UCSD-AML1 (cell line): Measurements from ENCODE around the gene LRRC43.
A peak's percentile ranks its signal among the peaks of the same experiment; 100 is the strongest.
"Not testable (repeated sequence)": the region's sequence is repeated elsewhere in the genome, so short reads cannot be mapped to it uniquely, and the experiment has no call there.

Experiments used
- DNase-seq: peaks from one replicate; lab custom pipeline; 2025; ENCODE audit not compliant: unreplicated experiment; lab: John Stamatoyannopoulos, UW

Gene LRRC43

DNA sequence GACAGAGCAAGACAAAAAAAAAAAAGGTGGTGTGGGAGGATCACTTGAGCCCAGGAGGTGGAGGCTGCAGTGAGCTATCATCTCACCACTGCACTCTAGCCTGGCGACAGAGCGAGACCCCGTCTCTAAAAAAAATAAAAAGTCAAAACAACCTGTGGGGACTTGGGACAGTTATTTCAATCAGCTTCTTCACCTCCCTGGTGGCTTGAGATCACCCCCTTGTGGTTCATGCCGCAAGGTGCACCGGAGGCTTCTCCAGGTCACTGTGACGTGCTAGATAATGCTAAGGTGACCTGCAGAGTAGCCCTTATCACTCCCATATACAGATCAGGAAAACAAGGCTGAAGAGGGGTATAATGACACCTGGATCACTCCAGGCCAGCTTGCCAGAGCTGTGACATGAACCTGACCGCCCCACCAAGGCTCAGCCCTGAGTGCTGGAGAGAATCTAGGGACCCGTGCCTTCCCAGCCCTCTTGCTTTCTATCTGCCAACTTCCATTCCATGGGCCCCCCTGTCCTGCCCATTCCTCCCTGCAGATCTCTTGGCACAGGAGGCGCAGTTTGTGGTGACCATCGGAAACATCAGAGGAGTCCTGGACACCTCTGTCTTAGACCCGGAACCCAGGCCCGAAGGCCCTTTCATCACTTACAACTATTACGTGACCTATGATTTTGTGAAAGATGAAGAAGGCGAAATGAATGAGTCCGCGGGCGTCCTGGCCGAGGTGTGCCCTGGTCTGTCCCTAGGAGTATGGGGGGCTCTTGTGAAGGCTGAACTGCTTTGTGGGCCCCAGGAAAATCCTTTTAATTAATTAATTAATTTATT, 8.1 kb downstream of the LRRC43 start:
- DNase-seq: peak; percentile 59

DNA sequence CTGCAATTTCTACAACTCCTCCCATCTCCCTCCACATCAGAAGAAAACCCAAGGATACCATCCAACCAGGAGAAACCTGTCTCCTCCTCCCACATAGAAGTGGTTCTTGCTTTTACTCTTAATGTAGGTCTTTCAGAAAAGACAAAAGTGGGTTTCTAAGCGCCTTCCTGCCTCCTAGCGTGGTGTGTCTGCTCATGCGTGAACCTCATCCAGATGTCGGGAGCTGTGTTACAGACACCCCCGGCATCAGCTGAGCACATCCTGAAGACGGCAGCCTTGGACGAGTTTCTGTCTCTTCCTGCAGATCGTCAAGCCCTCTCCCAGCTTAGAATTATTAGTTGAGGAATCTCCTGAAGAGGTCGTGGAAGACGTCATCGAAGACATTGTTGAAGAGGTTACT, 9.5 kb downstream of the LRRC43 start:
- no peak for DNase-seq

DNA sequence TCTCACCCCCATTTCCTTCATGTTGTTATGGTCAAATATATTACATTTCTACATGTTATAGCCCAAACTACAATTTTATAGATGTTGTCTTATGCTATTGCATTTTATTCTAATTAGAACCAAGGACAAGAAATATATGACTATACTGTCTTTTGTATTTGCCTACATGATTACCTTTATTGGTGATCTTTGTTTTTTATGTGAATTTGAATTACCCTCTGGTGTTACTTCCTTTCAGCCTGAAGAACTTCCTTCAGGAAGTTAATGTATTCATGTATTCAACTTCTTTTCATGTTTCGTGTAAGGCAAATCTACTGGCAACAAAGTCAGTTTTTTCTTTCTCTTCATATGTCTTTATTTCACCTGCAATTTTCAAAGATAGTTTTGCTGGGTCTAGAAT, 11.9 kb downstream of the LRRC43 start:
- no peak for DNase-seq

DNA sequence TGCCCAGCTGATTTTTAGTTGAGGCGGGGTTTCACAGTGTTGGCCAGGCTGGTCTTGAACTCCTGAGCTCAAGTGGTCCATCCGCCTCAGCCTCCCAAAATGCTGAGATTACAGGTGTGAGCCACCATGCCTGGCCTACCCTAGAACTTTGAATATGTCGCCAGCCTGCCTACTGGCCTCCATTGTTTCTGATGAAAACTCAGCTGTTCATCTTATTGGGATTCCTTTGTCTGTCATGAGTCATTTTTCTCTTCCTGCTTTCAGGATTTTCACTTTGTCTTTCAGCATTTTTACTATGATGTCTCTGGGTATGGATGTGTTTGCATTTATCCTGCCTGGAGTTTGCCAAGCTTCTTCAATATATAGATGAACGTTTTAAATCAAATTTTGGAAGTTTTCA, 12.5 kb downstream of the LRRC43 start:
- no peak for DNase-seq

DNA sequence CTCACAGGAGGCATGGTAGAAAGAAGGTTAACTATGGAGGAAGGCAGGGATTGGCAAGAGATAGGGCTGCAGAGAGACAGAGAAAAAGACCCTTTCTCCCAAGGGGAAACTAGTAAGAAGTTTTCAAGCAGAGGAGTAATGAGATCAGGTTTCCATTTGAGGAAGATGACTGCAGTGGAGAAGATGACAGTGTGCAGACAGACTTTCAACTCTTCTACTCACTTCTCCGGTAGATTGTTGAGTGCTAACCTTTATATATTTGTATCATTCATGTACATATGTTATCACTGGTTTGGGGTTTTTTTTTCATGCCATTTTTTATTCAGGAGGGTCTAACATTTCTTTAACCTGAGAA, 14.7 kb downstream of the LRRC43 start:
- DNase-seq: no peak

DNA sequence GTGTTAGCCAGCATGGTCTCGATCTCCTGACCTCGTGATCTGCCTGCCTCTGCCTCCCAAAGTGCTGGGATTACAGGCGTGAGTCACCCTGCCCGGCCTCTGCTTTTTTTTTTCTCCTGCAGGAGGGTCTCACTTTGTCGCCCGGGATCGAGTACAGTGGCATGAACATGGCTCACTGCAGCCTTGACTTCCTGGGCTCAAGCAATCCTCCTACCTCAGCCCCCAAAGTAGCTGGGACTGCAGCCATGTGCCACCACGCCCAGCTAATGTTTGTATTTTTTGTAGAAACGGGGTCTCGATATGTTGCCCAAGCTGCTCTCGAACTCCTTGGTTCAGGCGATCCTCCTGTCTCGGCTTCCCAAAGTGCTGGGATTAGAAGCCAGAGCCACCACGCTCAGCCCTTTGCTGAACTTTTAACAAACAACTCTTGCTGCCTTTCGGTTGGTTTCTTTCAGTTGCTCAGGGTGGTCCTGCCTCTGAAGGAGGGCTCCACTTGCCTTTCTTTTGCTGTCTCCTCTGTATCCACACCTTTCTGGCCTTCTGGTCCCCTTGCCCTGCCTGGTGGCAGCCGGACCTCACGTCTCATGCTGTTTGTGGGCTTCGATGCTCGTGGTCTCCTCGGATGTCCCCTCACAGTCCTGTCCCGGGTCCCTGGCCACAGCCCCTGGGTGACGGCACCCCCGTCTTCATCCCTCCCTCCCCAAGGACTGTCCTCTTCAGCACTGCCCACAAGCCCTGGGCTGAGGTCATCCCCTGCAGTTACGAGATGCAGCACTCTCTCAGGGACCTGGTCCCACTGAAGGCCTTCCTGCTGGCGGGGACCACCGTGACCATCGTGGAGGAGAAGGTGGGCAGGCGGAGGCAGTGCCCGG, 16.8 kb downstream of the LRRC43 start:
- no peak for DNase-seq

DNA sequence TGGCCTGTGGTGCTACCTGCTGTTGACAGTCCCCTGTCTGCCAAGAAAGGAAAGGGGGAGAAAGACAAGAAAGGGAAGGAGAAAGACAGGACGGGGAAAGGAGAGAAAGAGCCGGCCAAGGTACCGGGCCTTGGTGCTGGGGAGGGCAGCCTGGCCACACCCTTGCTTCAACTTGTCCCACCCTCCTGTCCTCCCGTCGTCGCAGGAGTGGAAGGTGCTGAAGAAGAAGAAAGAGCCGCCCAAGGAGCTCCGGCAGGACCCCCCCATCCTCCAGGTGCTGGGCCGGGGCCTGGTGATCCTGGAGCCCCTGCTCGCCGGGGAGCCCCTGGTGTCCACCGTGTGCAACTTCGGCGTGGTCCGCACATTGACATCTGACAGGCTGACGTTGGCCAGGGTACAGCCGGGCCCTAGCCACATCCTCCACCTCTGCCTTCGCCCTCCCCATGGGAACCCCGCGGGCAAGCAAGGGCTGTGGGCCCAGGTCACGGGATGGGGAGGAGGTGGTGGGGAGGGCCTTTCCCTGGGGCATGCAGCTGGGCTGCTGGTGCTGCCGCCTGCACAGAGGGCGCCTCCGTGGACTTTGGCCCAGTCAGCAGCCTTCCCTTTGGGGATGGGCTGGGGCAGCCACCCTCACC, 17.7 kb downstream of the LRRC43 start:
- DNase-seq: no peak

DNA sequence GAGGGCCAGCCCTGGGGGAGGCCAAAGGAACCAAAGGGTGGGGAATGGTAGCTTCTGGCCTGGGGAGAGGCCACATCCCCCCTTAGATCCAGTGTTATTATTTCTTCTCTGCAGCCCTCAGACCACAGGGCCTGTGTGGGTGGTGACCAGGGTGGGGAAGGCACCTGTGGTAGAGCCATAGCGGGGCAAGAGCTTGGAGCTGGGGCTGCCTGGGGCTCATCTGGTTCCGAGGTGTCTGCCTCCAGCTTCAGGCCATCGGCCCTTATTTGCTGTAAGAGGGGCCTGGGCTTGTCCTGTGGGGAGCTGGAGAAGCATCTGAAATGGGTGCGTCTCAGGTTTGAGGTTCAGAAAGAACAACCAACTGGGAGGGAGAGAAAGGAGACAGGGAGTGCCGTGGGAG, 18.5 kb downstream of the LRRC43 start:
- no peak for DNase-seq

DNA sequence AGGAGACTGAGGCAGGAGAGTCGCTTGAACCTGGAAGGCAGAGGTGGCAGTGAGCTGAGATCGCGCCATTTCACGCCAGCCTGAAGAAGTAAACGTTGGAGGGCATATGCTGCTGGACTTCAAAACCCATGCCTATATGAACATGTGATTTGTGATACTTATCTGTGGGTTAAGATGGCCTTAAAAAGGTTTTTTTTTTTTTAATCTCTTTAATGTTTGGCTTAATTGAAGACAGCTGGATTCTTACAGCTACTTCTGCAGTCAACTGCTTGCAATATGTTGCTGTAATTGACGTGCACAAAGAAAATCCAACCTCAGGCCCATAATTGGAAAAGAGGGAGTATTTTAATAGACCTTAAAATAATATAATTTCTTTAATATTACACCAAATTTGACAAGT, 19.1 kb downstream of the LRRC43 start:
- DNase-seq: no peak

DNA sequence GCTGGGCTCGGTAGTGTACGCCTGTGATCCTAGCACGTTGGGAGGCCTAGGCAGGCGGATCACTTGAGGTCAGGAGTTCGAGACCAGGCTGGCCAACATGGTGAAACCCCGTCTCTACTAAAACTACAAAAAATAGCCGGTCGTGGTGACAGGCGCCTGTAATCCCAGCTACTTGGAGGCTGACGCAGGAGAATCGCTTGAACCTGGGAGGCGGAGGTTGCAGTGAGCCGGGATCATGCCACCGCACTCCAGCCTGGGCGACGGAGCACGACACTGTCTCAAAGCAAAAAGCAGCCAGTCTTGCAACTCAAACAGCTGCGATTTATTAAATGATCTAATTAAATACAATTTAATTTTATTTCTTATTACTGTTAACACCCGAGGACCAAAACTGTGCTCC, 19.9 kb downstream of the LRRC43 start:
- not testable (repeated sequence) for DNase-seq

DNA sequence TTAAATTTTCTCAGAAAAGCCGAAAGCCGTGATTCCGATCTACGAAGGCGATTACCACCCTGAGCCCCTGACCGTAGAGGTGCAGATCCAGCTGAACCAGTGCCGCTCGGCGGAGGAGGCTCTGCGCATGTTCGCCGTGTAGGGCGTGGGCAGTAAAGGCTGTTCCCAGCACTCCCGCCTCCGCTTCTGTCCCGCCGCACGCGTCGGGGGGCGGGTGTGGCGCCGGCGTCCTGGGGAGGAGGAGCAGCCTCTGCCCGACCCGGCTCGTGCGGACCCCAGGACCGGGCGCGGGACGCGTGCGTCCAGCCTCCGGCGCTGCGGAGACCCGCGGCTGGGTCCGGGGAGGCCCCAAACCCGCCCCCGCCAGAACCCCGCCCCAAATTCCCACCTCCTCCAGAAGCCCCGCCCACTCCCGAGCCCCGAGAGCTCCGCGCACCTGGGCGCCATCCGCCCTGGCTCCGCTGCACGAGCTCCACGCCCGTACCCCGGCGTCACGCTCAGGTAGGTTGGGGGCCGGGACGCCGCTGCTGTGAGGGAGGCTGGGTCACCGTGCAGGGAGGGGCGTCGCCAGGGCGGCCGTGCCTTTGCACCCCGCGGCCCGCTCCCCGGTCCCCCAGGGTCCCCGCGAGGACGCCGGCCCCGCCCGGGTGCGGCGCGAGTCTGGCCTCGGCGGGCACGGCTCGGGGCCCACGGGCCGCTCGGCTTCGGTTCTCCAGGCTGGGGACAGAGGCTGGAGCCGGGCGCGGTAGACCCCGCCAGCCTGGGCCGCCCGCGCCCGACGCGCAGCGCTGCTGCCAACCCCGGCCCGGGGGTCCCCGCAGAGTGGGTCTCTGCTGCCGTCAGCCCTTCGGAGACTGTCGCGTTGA, 20.6 kb downstream of the LRRC43 start, which contains the start of gene B3GNT4:
B3GNT4 (plus strand) TSS at position 409 of the 866 bp plus-strand sequence. CDS start 910 bp downstream, outside the sequence.
- no peak for DNase-seq

DNA sequence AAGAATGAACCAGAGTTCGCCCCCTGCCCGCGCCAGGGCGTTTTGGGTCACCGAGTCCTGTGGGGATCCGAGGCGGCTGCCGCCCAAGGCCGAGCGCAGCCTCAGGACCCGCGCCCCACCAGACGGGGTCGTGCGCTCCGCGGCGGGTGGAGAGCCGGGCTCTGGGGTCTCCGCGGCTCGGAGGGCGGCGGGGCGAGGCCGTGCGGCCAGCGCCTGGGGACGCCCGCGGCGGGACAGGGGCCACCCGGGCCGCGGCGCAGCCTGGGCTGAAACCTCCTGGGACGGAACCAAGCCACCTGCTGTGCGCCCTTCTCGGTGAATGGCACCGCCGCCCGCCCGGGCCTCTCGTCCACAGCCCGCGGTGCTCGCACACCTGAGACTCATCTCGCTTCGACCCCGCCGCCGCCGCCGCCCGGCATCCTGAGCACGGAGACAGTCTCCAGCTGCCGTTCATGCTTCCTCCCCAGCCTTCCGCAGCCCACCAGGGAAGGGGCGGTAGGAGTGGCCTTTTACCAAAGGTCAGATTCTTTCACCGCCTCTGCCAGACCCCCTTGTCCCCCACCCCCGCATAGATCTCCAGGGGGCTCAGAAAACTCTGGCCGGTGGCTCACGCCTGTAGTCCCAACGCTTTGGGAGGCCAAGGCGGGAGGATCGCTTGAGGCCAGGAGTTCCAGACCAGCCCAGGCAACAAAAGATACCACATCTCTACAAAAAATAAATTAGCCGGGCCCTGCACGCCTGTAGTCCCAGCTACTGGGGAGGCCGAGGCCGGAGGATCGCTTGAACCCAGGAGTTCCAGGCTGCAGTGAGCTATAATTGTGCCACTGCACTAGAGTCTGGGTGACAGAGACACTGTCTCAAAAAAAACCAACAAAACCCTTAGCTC, 21.5 kb downstream of the LRRC43 start:
- DNase-seq: no peak

DNA sequence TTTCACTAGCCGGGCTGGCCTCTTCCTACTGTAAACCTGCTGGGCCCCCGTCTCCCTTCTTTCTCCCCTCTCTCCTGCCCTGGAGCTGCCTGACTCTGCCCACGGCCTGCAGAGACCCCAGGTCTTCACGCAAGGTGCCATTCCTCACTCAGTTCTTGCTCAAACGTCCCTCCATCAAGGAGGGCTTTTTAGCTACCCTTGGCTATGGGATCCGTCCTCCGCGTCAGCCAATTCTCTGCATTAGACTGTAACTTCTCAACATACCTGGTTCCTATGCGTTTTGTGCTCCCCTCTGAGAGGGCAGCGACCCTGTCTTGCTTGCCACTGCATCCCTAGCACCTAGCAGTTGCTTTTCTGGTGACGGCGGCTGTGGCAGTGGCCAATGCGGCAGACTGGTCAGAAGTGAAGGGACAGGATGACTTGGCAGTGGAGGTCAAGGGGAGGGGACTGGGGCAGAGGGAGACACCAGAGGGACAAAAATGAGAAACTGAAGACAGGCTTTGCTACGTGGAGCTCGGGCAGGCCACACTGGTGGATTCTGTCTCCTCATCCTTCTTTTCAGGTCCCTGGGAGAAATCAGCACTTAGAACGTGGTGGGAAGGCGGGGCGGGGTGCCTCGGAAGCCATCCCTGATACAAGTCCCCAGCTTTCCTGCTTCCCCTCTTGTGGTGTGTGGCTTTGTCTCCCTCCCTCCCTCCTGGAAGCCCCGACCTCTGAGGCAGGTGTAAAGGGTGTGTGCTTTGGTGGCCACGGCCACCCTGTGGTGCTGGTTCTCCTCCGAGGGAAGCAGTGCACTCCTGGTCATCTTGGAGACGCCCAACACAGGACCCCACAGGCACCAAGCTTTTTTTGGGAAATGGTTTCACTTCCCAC, 22.4 kb downstream of the LRRC43 start:
- no peak for DNase-seq

DNA sequence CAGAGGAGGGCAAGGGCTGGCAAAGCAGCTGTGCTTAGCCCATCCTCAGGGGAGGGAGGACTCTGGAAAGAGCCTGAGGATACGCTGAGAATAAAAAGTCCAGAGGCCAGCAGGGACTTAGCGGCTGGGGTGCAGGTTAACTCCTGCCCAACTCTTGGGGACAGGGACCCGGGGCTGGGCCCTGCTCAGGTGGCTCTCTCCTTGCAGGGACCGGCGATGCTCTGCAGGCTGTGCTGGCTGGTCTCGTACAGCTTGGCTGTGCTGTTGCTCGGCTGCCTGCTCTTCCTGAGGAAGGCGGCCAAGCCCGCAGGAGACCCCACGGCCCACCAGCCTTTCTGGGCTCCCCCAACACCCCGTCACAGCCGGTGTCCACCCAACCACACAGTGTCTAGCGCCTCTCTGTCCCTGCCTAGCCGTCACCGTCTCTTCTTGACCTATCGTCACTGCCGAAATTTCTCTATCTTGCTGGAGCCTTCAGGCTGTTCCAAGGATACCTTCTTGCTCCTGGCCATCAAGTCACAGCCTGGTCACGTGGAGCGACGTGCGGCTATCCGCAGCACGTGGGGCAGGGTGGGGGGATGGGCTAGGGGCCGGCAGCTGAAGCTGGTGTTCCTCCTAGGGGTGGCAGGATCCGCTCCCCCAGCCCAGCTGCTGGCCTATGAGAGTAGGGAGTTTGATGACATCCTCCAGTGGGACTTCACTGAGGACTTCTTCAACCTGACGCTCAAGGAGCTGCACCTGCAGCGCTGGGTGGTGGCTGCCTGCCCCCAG, 23.4 kb downstream of the LRRC43 start:
- no peak for DNase-seq

DNA sequence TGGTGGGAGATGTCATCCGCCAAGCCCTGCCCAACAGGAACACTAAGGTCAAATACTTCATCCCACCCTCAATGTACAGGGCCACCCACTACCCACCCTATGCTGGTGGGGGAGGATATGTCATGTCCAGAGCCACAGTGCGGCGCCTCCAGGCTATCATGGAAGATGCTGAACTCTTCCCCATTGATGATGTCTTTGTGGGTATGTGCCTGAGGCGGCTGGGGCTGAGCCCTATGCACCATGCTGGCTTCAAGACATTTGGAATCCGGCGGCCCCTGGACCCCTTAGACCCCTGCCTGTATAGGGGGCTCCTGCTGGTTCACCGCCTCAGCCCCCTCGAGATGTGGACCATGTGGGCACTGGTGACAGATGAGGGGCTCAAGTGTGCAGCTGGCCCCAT, 24.1 kb downstream of the LRRC43 start:
- no peak for DNase-seq

DNA sequence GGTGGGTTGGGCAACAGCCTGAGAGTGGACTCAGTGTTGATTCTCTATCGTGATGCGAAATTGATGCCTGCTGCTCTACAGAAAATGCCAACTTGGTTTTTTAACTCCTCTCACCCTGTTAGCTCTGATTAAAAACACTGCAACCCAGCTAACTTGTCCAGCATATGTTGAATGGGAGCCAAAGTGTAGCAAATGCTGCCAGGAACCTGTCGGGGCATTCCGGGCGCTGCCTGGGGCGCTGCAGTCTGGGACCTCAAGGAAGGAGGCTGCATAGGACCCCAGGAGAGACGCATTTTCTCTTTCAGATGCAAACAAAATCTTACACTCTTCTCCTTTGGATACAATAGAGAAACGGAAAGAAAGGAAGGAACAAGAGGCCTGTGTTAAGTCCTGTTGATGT, 24.5 kb downstream of the LRRC43 start:
- DNase-seq: no peak

DNA sequence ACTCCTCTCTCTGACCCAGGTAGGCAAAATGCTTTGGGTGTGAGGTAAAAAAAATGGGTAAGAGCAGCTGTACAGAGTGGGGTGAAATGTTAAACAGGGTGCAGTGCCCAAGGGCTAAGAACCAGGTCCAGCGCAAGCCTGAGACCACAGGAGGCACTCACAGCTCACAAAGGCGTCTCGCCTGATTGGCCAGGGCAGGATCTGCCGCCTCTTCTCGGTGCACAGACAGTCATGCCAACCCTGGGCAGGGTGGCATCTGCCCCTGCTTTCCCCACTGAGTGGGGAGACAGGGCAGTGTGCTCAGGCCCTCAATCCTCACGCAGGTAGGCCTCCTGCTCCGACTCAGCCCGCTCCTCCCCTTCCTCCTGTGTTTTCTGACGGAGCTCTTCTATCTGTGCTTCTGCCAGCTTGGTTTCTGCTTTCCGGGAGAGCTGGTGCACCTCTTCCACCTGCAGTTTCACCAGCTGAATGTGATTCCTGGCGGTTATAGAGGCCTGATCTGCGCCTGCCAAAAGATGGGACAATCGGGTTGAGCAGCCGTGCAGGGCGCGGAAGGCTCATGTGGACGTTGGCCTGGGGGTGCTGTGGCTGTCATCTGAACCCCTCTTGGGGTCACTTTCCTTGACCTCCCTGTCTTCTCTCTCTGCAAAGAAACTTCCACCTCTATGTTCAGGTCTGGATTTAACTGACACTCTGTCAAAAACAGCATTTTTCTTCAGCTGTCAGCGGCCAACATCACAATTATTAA, 25.3 kb downstream of the LRRC43 start:
- DNase-seq: no peak
